SU-DHL-6 (cell line): ENCODE measurements around the gene TULP4.

ENCODE experiments used
- H2AFZ ChIP-seq: fragments of 200-600 bp; sonication (generic); 2 replicates; pipeline ENCODE4 v1.6.1; 2014; ENCODE audit warnings: low read depth, mild to moderate bottlenecking, moderate library complexity, mixed read lengths, antibody characterized with exemption, low read length; ENCODE audit not compliant: severe bottlenecking
- H3F3A ChIP-seq: fragments of 200-600 bp; shearing (Covaris generic); 2 replicates; pipeline ENCODE4 v1.6.0; 2016; ENCODE audit warnings: antibody characterized with exemption, mild to moderate bottlenecking; ENCODE audit not compliant: insufficient read depth
- H3K27ac ChIP-seq: fragments of 200-600 bp; sonication (generic); 2 replicates; pipeline ENCODE4 v1.5.1; 2016; ENCODE audit warnings: low read depth, mild to moderate bottlenecking, low read length, moderate library complexity, mixed read lengths
- H3K27me3 ChIP-seq: fragments of 200-600 bp; sonication (generic), shearing (Covaris generic); 2 replicates; pipeline ENCODE4 v1.6.0; 2014; ENCODE audit warnings: mild to moderate bottlenecking, low read length
- H3K36me3 ChIP-seq: fragments of 200-600 bp; sonication (generic); 2 replicates; pipeline ENCODE4 v1.6.1; 2014; ENCODE audit warnings: mild to moderate bottlenecking, low read length, mixed read lengths
- H3K4me2 ChIP-seq: fragments of 300-600, 200-600 bp; shearing (Covaris generic), sonication (generic); 2 replicates; pipeline ENCODE4 v1.6.0; 2014; ENCODE audit warnings: low read length, low read depth, mild to moderate bottlenecking; ENCODE audit not compliant: poor library complexity, severe bottlenecking
- H3K4me3 ChIP-seq: fragments of 200-600 bp; sonication (generic); 2 replicates; pipeline ENCODE4 v1.5.1; 2014; ENCODE audit warnings: antibody characterized with exemption, low read length, mild to moderate bottlenecking, mixed read lengths; ENCODE audit not compliant: insufficient read depth, poor library complexity, severe bottlenecking
- H3K79me2 ChIP-seq: fragments of 200-600 bp; sonication (generic); 2 replicates; pipeline ENCODE4 v1.6.1; 2014; ENCODE audit warnings: mild to moderate bottlenecking, low read length, moderate library complexity; ENCODE audit not compliant: insufficient read depth
- H3K9ac ChIP-seq: fragments of 200-600 bp; sonication (generic); 2 replicates; pipeline ENCODE4 v1.7.0; 2014; ENCODE audit warnings: mild to moderate bottlenecking, low read length
- H3K9me2 ChIP-seq: fragments of 200-600 bp; sonication (generic); replicated peaks from 2 replicates; pipeline ENCODE4 v1.6.1; 2014; ENCODE audit warnings: low read length; ENCODE audit not compliant: insufficient read depth
- H3K9me3 ChIP-seq: fragments of 200-600 bp; sonication (generic); 2 replicates; pipeline ENCODE4 v1.6.1; 2014; ENCODE audit warnings: low read length, mixed read lengths; ENCODE audit not compliant: insufficient read depth
- H4K20me1 ChIP-seq: fragments of 200-600 bp; sonication (generic); 2 replicates; pipeline ENCODE4 v1.6.1; 2014; ENCODE audit warnings: low read depth, mild to moderate bottlenecking, antibody characterized with exemption, low read length, moderate library complexity, mixed read lengths
- EZH2phosphoT487 ChIP-seq: fragments of 200-600 bp; sonication (generic), shearing (Covaris generic); conservative IDR thresholded peaks from 2 replicates; pipeline ENCODE4 v1.6.1; 2018; ENCODE audit warnings: mild to moderate bottlenecking, antibody characterized with exemption, low read length, moderate library complexity, mixed read lengths
- TF ChIP-seq, protein P1 (sequence below): fragments of 200-600 bp; sonication (generic); IDR thresholded peaks from one replicate; pipeline ENCODE4 v1.5.1; 2017; ENCODE audit warnings: antibody characterized with exemption, mild to moderate bottlenecking, low read length, moderate library complexity; ENCODE audit not compliant: insufficient read depth, poor library complexity, severe bottlenecking

TULP4 gene

DNA sequence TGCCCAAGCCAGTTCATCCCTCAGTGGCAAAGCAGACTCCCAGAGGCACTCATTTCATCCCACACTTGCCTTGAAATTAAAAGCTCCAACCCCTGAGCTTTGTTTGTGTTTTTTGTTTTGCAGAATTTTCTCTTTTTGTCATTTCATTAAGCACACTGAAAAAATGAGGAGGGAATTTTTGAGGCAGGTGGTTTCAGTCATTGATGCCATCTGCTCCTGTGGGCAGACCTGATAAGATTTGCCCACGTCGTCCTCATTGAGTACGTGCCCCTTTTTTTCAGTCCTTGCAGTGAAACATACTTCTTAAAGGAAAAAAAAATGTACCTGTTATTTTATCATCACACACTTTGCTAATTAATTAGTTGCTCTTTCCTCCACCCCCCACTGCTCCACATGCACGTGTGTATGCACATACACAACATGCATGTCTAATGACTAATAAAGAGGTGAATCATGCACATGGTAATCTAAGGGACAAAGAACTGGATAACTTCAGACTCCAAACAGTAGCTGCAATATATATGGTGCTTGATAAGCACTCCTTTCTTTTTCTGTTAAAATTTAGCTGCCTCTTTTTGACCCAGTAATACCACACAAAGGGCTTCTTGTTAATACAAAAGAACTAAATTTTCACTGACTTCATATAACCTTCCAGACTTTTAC lies 145.5 kb downstream of the TULP4 start:
- Histone ChIP-seq H3K36me3 (no peaks in the 10 kb centered on the region; the same call in 1 of the 2 replicates), H3K27me3 (no peaks in the 10 kb centered on the region), H3K4me2 (no peak overlapping the region), H3K9me3 (no peaks in the 10 kb centered on the region), H3K9me2 (no peaks in the 10 kb centered on the region), H3F3A (no peaks in the 10 kb centered on the region), H4K20me1 (no peaks in the 10 kb centered on the region), H3K4me3 (no peak overlapping the region), H2AFZ (no peak overlapping the region), H3K27ac (no peak overlapping the region), H3K9ac (no peak overlapping the region), H3K79me2 (no peaks in the 10 kb centered on the region)
- TF ChIP-seq EZH2phosphoT487 = no peak
- TF ChIP-seq, protein P1, sequence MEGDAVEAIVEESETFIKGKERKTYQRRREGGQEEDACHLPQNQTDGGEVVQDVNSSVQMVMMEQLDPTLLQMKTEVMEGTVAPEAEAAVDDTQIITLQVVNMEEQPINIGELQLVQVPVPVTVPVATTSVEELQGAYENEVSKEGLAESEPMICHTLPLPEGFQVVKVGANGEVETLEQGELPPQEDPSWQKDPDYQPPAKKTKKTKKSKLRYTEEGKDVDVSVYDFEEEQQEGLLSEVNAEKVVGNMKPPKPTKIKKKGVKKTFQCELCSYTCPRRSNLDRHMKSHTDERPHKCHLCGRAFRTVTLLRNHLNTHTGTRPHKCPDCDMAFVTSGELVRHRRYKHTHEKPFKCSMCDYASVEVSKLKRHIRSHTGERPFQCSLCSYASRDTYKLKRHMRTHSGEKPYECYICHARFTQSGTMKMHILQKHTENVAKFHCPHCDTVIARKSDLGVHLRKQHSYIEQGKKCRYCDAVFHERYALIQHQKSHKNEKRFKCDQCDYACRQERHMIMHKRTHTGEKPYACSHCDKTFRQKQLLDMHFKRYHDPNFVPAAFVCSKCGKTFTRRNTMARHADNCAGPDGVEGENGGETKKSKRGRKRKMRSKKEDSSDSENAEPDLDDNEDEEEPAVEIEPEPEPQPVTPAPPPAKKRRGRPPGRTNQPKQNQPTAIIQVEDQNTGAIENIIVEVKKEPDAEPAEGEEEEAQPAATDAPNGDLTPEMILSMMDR = no peak

DNA sequence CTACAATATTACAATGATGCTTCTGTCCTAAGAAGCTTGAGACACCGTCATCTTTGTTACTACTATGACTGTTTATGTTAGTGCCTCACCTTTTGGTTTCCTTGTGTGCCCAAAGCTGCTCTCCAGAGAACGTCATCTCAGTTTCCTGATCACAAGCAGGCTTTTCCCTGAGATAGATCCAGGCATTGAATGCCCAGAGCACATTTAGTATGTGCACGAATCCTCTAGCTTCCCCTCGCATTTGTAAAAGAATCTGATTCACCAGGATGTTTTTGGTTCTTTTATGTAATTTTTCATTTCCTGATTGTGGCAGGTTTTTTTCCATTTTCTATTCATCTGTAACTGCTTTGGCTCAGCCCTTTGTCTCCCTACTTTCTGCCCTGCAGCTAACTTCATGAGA lies 147.5 kb downstream of the TULP4 start:
- no peak overlapping the region for H3K4me2 ChIP-seq
- H3F3A ChIP-seq = no peaks in the 10 kb centered on the region
- H3K9ac ChIP-seq = no peak overlapping the region
- H3K9me3 ChIP-seq = no peaks in the 10 kb centered on the region
- H3K27ac ChIP-seq = no peak overlapping the region
- H3K27me3 ChIP-seq = no peaks in the 10 kb centered on the region
- H2AFZ ChIP-seq = no peak overlapping the region
- TF ChIP-seq EZH2phosphoT487 = no peak
- TF ChIP-seq, protein P1 = no peak
- no peaks in the 10 kb centered on the region for H4K20me1 ChIP-seq
- H3K36me3 ChIP-seq = no peaks in the 10 kb centered on the region; the same call in 1 of the 2 replicates
- H3K9me2 ChIP-seq = no peaks in the 10 kb centered on the region
- H3K79me2 ChIP-seq = no peaks in the 10 kb centered on the region
- no peak overlapping the region for H3K4me3 ChIP-seq

DNA sequence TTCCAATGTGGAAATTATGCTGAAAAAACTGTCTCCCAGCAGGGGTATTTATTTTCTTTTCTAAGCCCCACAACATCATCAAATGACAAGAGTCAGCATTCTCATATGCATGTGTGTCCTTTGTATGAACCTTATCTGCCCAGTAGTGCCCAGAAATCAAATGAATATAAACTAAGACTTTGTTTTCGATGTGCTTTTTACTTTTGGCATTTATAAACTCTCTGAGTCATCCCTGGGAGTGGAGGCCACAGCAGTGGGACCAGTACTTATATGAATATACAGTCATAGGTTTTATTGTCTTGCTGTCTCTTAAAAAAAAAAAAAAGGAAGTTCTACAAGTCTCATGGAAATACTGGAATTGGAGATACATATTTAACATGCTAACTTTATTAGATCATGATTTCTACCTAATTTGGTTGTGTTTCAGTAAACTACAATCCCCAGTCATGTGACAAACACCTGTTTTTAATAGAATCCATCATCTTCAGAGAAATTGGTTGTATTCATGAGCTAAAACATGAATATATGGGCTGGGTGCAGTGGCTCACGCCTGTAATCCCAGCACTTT lies 148.4 kb downstream of the TULP4 start:
- no peaks in the 10 kb centered on the region for H3K9me2 ChIP-seq
- H4K20me1 ChIP-seq = no peaks in the 10 kb centered on the region
- H3K9ac ChIP-seq = no peak overlapping the region
- no peak overlapping the region for H2AFZ ChIP-seq
- H3K79me2 ChIP-seq = no peaks in the 10 kb centered on the region
- H3K4me3 ChIP-seq = no peak overlapping the region
- H3K27ac ChIP-seq = no peak overlapping the region
- no peaks in the 10 kb centered on the region for H3F3A ChIP-seq
- H3K27me3 ChIP-seq = no peaks in the 10 kb centered on the region
- no peaks in the 10 kb centered on the region for H3K9me3 ChIP-seq
- no peak overlapping the region for H3K4me2 ChIP-seq
- H3K36me3 ChIP-seq = no peaks in the 10 kb centered on the region; the same call in 1 of the 2 replicates
- no peak for TF ChIP-seq EZH2phosphoT487
- TF ChIP-seq, protein P1 = no peak
